ENCODE measurements around the gene ACP3.

The ACP3 gene

GRCh38 chr3:132346841-132347736 is 29.9 kb downstream of the ACP3 start:
- TF ChIP-seq CTCF (IDR thresholded peaks at IDR 0.05; ENCODE audit: control insufficient read depth, extremely low read depth, insufficient read depth): no peak
- no peak overlapping the region for H3K4me3 ChIP-seq (ENCODE audit: low read depth, low read length)
- peak; percentile 94 for DNase-seq (ENCODE audit: low read depth)

- TF ChIP-seq CTCF (IDR thresholded peaks at IDR 0.05; ENCODE audit: control insufficient read depth, extremely low read depth, insufficient read depth): no peak
- H3K4me3 ChIP-seq (ENCODE audit: low read depth, low read length): no peak overlapping the region
- no peak for DNase-seq (ENCODE audit: low read depth)
These were observed 30.6 kb downstream of the ACP3 start for GRCh38 chr3:132347811-132348210.

- no peak for DNase-seq (ENCODE audit: low read depth)
- no peak overlapping the region for H3K4me3 ChIP-seq (ENCODE audit: low read depth, low read length)
- TF ChIP-seq CTCF (IDR thresholded peaks at IDR 0.05; ENCODE audit: control insufficient read depth, extremely low read depth, insufficient read depth): no peak
These were observed 31.3 kb downstream of the ACP3 start for GRCh38 chr3:132348531-132348930.

- no peak for DNase-seq (ENCODE audit: low read depth)
- no peak for TF ChIP-seq CTCF (IDR thresholded peaks at IDR 0.05; ENCODE audit: control insufficient read depth, extremely low read depth, insufficient read depth)
- no peak overlapping the region for H3K4me3 ChIP-seq (ENCODE audit: low read depth, low read length)
These were observed 33.6 kb downstream of the ACP3 start for GRCh38 chr3:132350814-132351213.

GRCh38 chr3:132351222-132351806 is 34.1 kb downstream of the ACP3 start:
- no peak for TF ChIP-seq CTCF (IDR thresholded peaks at IDR 0.05; ENCODE audit: control insufficient read depth, extremely low read depth, insufficient read depth)
- H3K4me3 ChIP-seq (ENCODE audit: low read depth, low read length): no peak overlapping the region

GRCh38 chr3:132352556-132353143 is 35.4 kb downstream of the ACP3 start:
- H3K4me3 ChIP-seq (ENCODE audit: low read depth, low read length): no peak overlapping the region
- TF ChIP-seq CTCF (IDR thresholded peaks at IDR 0.05; ENCODE audit: control insufficient read depth, extremely low read depth, insufficient read depth): peak; percentile 85
- peak; percentile 35 for DNase-seq (ENCODE audit: low read depth)

More at GRCh38 chr3:132351222-132351806, 34.1 kb downstream of the ACP3 start:
- DNase-seq (ENCODE audit: low read depth): no peak
